Stimulated activated CD4-positive, alpha-beta T cell treated with anti-CD3 and anti-CD28 coated beads, Interleukin-2, amount 100 ng/mL, for 48 hours (primary cell): ENCODE results near the gene SIGLEC14.
A peak's percentile ranks its signal among the peaks of the same experiment; 100 is the strongest.
"Not testable (repeated sequence)": the region's sequence is repeated elsewhere in the genome, so short reads cannot be mapped to it uniquely, and the experiment has no call there.

Source experiments
- DNase-seq, 2 donors: peaks; one replicate each; pipeline ENCODE4 v3.0.0-alpha.2; 2020

SIGLEC14 gene

GRCh38 chr19:51646730-51647129, at the start of gene SIGLEC14:
TSS of gene SIGLEC14 (minus strand) at chr19:51646825. CDS start at chr19:51646759, 66 bp downstream.
- DNase-seq = not testable (repeated sequence)

DNA sequence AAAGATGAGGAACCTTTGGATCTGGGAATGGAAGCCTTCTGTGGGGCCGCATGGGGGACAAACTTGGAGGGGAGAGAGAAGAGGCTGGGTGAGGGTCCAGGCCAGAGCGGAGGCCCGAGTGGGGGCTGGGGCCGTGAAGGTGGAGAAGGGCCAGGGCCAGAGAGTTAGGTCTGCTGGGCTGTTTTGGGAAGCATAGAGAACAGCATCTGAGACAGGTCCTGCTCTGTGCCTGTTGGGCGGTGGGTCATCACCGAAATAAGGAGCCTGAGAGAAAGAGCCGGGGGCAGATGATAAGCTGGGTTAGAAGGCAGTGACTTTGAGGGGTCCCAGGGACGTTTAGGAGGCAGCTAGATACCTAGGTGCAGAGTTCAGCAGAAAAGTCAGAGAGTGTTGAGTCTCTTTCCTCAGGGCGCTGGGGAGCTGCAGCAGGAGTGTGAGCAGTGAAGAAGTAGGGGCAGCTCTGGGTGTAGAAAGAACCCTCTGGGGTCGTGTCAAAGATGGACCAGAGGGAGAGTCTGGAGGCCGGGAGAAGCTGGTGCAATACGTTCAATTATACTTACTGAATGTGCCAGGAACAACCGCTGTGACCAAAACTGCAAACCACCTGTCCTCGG, 49.2 kb upstream of the SIGLEC14 start:
- DNase-seq = no peak

GRCh38 chr19:51695088-51695487, 48.5 kb upstream of the SIGLEC14 start:
- no peak for DNase-seq

DNA sequence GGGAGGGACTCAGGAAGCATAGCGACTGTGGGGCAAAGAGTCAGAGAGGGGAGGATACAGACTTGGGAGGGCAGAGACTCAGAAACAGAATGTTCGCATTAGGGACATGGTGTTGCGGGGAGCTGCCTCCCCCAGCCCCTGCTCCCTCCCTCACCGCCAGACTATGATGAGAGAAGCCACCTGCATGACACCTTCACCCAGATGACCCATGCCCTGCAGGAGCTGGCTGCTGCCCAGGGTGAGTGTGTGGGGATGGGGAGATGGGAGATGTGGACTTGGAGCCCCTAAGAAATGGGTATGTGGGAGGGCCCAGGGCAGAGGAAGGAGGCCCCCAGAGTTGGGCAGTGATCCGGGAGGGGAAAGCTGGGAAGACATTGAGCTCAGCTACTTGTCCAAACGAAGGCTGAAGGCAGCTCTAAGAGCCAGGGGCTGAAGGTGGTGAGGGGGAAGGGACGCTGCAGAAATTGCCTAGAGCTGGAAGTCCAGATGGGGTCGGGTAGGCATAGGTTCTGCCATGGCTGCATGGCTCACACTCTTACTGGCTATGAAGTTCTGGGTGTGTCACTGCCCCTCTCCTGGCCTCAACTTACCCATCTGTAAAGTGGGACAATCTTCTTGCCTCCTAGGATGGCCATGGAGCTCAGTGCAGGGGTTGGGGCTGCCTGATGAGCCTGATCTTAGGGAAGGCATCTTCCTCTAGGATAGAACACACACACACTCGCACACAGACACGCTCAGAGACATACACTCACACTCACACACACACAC, 47.9 kb upstream of the SIGLEC14 start:
- DNase-seq = no peak

GRCh38 chr19:51693819-51694218, 47.2 kb upstream of the SIGLEC14 start:
- DNase-seq = no peak

DNA sequence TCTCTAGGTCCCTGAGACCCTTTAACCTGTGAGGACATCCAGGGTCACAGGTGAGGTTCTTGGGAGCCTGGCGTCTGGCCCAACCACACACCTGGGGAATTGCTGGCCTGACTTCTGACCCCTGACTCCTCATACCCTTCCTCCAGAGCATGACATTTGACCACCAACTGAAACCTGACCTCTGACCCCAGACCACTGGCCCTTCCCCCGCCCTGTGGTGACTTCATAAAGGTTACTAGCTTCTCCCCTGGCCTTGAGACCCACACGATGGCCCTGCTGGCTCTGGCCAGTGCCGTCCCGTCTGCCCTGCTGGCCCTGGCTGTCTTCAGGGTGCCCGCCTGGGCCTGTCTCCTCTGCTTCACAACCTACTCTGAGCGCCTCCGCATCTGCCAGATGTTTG, 46.6 kb upstream of the SIGLEC14 start, which contains the start of gene SPACA6:
TSS of gene SPACA6 (plus strand) at position 71 of the 400 bp plus-strand sequence. CDS start at position 268, 197 bp downstream.
- no peak for DNase-seq

GRCh38 chr19:51692468-51692867, 45.8 kb upstream of the SIGLEC14 start:
- DNase-seq = no peak

GRCh38 chr19:51691584-51692428, 45.2 kb upstream of the SIGLEC14 start:
- DNase-seq = no peak

DNA sequence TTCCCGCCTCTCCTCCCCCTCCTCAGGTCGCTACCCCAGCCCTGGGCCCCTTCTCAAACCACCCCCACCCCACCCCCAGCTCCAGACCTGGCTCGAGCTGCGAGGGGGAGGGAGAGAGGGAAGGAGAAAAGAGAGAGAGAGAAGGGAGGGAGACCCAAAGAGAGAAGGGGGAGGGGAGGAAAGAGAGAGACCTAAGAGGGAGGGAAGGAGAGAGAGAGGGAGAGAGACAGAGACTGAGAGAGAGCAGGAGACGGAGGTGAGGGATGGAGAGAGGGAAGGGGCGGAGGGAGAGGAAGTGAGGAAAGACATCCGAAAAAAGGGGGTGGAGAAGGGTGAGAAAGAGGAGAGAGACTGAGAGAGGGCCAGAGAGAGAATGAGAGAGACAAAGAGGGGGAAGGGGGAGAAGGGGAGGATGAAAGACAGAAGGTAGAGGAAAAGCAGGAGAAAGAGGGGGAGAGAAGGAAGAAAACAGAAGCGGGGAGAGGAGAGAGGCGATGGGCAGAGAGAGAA, 44.5 kb upstream of the SIGLEC14 start:
- no peak for DNase-seq

GRCh38 chr19:51690454-51691073, 43.9 kb upstream of the SIGLEC14 start:
- peak in 1 of 2 donors; percentile 57 for DNase-seq

DNA sequence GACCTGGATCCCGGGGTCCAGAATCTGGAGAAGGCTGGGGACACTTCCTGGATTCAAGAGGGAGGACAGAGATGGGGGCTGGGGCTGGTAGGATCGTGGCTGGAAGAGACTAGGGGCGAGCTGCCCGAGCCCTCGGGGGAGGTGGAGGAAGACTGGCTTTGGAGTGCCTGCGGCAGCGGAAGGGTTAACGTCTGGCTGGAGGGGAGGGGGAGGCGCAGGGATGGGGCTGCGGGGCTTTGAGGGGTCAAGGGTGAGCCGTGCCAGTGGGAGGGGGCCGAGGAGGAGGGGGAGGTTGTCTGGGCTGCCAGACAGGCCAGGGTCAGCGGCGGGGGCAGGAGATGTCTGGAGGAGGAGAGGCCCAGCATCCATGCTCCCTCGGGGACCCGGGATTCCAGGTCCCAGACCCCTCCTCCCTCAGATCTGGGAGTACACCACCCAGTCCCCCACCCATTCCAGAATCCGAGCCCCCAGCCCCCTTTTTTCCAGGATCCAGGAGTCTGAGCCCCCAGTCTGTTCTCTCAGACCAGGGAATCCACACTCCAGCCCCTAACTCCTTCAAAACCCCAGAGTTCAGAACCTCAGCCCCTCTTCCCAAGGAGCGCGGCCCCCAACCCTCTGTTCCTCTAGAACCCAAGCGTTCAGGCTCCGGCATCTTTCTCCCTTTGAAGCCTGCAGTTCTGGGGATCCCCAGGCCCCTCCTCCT, 43.3 kb upstream of the SIGLEC14 start:
- no peak for DNase-seq

DNA sequence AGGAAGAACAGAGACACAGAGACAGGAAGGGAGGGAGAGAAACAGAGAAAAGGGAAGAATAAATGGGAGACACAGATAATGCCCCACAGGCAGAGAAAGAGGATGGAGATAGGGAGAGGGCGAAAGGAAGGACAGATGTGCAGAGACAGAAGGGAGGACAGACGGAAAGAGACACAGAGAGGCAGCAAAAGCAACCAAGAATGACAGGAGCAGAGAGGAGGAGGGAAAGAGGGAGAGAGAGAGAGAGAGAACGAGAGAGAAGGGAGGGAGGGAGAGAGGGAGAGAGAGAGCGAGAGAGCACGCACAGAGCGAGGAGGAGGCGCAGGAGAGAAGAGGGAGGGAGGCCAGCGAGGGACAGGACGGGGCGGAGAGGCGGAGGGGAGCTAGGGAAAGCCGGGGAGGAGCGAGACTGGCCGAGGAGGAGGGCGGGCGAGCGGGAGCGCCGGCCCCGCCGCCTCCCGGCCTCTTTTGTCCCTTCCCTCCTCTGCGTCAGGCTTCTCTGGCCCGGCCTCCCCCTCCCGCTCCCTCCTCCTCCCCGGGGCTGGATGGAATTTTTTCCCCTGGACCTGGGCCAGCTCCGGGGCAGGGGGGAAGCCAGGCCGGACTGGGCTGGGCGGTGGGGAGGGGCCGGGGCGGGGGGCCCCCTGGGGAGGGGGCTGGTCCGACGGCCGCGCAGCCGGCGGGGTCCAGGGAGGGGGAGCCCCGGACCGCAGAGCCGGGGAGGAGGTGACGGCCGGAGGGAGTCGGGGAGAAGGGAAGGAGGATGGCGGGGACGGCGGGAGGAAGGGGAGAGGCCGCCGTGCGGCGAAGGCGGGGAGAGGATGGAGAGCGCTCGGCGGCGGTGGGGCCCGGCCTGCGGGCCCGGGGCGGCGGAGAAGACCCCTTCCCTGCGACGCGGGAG, 42.3 kb upstream of the SIGLEC14 start:
- no peak for DNase-seq

DNA sequence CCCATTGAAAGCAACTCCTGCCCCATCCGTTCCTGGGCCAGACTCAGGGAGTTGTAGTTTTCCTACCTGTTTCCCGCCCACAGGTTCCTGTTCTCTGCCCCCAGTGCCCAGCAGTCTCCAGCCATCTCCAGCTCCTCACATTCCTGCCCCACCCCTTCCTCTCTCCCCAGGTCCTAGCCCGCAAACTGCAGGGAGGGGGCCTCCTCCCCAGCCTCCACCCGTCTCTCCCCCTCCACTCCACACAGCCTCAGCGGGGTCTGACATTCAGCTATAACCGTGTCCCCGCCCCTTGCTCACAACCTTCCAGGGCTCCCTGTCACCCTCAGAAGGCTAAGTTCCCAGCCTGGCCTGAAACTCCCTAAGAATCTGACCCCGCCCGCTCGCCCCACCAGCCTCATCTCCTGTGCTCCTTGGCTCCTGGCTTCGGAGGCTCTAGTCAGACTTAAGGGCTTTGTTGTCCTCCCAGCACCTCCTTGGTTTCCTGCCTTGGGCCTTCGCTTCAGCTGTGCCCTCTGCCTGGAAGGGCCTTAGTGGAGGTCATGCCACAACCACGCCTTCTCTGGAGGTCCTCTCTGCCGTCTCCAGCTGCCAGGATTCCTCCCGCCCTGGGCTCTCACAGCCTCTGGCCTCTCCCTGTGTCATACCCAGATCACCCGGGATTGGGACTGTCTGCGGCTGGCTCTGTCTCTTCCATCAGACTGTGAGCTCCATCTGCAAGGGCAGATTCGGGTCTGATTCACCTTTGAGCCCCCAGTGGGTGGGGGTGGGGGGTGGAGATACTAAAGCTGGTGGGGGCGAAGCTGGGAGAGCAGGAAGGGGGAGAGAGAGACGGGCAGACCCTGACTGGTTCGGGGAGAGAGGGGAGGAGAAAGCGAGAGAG, 41.4 kb upstream of the SIGLEC14 start:
- DNase-seq = no peak

DNA sequence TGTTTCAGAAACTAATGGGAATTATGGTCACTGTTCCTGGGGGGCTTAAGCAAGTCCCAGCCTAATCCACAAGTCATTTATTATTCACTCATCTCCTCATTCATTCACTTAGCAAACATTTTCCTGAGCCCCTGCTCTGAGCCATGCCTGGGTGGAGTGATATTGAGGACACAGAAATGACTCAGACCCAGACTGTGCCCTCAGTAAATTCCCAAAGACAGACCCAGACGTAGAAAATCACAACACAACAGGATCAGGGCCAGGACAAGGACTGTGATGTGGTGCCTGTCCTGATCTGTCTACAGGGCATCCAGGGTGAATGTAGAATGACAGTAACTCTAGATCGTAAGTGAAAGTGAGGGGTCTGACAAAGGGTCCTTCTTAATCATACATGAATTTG, 39.5 kb upstream of the SIGLEC14 start:
- DNase-seq = no peak

GRCh38 chr19:51681286-51681941, 34.8 kb upstream of the SIGLEC14 start:
- DNase-seq = no peak

- DNase-seq = no peak
Measured at GRCh38 chr19:51680474-51680873, 33.8 kb upstream of the SIGLEC14 start.

- no peak for DNase-seq
Measured at GRCh38 chr19:51676566-51677083, 30.0 kb upstream of the SIGLEC14 start.

DNA sequence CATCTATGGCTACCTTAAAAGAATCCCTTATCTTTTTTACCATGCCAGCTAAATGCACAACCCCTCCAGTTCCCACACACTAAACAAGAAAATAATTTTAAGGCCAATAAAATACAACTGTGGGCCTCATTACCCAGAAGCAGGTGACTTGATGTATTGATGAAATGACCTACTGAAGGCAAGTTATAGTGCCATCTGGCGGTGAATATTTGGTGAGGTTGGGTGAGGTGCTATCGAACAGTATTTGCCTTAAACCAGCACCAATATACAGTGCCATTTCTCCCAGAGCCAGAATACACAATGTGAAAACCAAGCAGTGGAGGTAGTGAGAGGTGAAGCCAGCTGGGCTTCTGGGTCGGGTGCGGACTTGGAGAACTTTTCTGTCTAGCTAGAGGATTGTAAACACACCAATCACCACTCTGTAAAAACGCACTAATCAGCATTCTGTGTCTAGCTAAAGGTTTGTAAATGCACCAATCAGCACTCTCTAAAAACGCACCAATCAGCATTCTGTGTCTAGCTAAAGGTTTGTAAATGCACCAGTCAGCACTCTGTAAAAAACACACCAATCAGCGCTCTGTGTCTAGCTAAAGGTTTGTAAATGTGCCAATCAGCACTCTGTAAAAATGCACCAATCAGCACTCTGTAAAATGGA, 29.4 kb upstream of the SIGLEC14 start:
- not testable (repeated sequence) for DNase-seq

DNA sequence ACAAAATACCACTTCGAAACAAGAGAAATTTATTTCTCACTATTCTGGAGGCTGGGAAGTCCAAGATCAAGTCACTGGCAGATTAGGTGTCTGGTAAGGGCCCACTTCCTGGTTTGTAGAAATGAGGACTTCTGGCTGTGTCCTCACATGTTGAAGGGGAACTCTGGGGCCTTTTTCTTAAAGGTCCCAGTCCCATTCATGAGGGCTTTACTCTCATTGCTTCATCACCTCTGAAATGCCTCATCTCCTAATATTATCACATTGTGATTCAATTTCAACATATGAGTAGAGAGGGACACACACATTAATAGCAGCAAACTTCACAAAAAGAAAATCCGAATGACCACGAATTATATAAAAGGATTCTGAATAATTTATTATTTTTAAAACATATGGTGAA, 21.6 kb upstream of the SIGLEC14 start:
- DNase-seq = no peak
